HEK293T (cell line): ENCODE measurements around the gene C2CD3.

Experiments used
- CTCF ChIA-PET: fragments of 350-600 bp; formaldehyde crosslinking; extraction: SDS; loops from one replicate; lab custom pipeline; 2021; ENCODE audit warnings: antibody characterized with exemption, inconsistent platforms; lab: Yijun Ruan, JAX
- POLR2A ChIA-PET: fragments of 350-600 bp; formaldehyde crosslinking; extraction: SDS; loops from one replicate; lab custom pipeline; 2020; ENCODE audit warnings: antibody characterized with exemption, inconsistent platforms; lab: Yijun Ruan, JAX
- DNase-seq: peaks from one replicate; pipeline ENCODE4 v3.0.0; 2012; ENCODE audit warnings: mixed read lengths; ENCODE audit errors: extremely low spot score
- ARNT ChIP-seq: fragments of 450-650 bp; IDR thresholded peaks from 2 replicates; pipeline ENCODE4 v1.6.1; 2017; ENCODE audit warnings: mild to moderate bottlenecking
- BHLHE40 ChIP-seq: fragments of 450-650 bp; IDR thresholded peaks from 2 replicates; pipeline ENCODE4 v1.6.1; 2016; ENCODE audit warnings: mild to moderate bottlenecking, moderate library complexity, borderline replicate concordance
- CTBP1 ChIP-seq: fragments of 450-650 bp; IDR thresholded peaks from 2 replicates; pipeline ENCODE4 v1.6.1; 2016; ENCODE audit warnings: borderline replicate concordance
- ELF4 ChIP-seq: fragments of 450-650 bp; IDR thresholded peaks from 2 replicates; pipeline ENCODE4 v1.6.1; 2017; ENCODE audit warnings: antibody characterized with exemption
- FOXA1 ChIP-seq: fragments of 450-650 bp; IDR thresholded peaks from 2 replicates; pipeline ENCODE4 v1.6.1; 2016; ENCODE audit warnings: mild to moderate bottlenecking
- FOXK2 ChIP-seq: fragments of 450-650 bp; IDR thresholded peaks from 2 replicates; pipeline ENCODE4 v1.6.1; 2016; ENCODE audit warnings: mild to moderate bottlenecking
- FOXM1 ChIP-seq: fragments of 450-650 bp; IDR thresholded peaks from 2 replicates; pipeline ENCODE4 v1.6.1; 2017; ENCODE audit warnings: mild to moderate bottlenecking, borderline replicate concordance
- HDGF ChIP-seq: fragments of 450-650 bp; IDR thresholded peaks from 2 replicates; pipeline ENCODE4 v1.6.1; 2017; ENCODE audit warnings: antibody characterized with exemption, borderline replicate concordance
- L3MBTL2 ChIP-seq: fragments of 450-650 bp; conservative IDR thresholded peaks from 2 replicates; pipeline ENCODE4 v1.6.1; 2016; ENCODE audit warnings: mild to moderate bottlenecking
- LEF1 ChIP-seq: fragments of 450-650 bp; IDR thresholded peaks from 2 replicates; pipeline ENCODE4 v1.6.1; 2017; ENCODE audit warnings: mild to moderate bottlenecking, borderline replicate concordance
- NFRKB ChIP-seq: fragments of 450-650 bp; IDR thresholded peaks from 2 replicates; pipeline ENCODE4 v1.6.1; 2016; ENCODE audit warnings: mild to moderate bottlenecking, moderate library complexity
- PKNOX1 ChIP-seq: fragments of 450-650 bp; IDR thresholded peaks from 2 replicates; pipeline ENCODE4 v1.6.1; 2016
- SP1 ChIP-seq: fragments of 450-650 bp; IDR thresholded peaks from 2 replicates; pipeline ENCODE4 v1.6.1; 2017
- SUZ12 ChIP-seq: fragments of 450-650 bp; IDR thresholded peaks from 2 replicates; pipeline ENCODE4 v1.6.1; 2016; ENCODE audit warnings: mild to moderate bottlenecking
- TARDBP ChIP-seq: fragments of 450-650 bp; IDR thresholded peaks from 2 replicates; pipeline ENCODE4 v1.6.1; 2016
- ZNF384 ChIP-seq: fragments of 450-650 bp; IDR thresholded peaks from 2 replicates; pipeline ENCODE4 v1.6.1; 2016

The C2CD3 gene

DNA sequence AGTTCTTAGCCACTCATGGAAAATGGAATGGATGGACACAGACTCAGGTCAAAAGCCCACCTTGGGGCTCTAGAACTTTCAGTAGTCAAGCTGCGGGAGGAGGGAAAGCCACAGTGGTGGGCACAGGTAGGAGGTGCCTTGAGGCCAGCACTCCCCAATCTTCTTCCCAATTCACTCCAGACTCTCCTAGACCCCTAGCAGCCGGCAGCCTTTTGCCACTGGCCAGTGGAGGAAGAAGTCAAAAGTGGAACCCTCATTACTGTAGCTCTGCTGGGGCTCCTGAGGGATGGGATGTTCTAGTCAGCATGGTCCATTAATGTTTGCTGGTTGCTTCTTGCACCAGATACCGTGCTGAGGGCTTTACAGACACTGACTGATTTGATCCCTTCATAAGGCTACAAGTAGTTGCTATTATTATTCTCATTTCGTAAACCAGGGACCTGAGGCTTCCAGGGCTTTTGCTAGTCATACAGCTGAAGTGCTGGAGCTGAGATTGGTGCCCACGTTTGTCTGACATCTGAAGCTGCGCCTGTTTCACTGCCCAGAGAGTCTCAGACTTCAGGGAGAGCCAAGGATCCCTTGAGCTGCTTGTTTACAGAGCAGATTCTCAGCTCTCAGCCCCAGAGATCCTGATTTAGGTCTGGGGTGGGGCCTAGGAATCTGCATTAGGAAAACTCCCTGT lies 163.0 kb downstream of the C2CD3 start:
- TF ChIP-seq L3MBTL2 (no peak), CTBP1 (no peak)
- CTCF ChIA-PET, result interaction anchor here (0.6 kb wide), 1 partner anchor 382 kb away, joined by 3 read pairs; no protein-coding TSS in a partner anchor
- no peak for DNase-seq
- POLR2A ChIA-PET, result interaction anchor here (1.0 kb wide), 1 partner anchor 10 kb away, joined by 3 read pairs; no protein-coding TSS in a partner anchor

DNA sequence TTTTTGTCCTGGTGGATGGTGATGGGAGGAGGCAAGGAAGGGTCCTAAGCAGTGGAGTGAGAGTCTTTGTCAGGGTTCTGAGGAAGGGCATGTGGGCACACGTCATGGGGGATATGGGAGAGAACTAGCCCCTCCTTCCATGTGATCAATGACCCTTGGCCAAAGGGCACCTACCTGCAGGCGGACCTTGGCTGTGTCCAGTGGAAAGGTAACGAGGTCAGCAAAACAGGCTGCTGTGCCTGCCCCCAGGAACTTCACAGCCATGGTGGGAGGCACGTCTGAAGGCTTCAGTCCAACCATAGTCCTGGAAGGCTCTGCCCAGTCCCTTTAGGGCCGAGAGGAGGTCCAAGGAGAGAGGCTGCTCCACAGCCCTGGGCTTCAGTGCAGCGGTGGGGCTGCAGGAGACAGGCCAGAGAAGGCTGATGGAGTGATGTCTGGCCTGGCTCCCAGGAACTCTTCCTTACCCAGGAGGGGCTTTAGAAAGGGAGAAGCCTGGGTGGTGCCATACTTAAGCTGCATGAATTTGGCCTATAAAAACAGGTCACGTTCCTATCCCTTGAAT lies 164.0 kb downstream of the C2CD3 start:
- no peak for TF ChIP-seq ELF4
- no peak for TF ChIP-seq SUZ12
- no peak for TF ChIP-seq FOXK2
- no peak for TF ChIP-seq NFRKB
- TF ChIP-seq TARDBP, result no peak
- TF ChIP-seq L3MBTL2, result no peak
- no peak for TF ChIP-seq BHLHE40
- no peak for TF ChIP-seq PKNOX1
- TF ChIP-seq HDGF, result no peak
- POLR2A ChIA-PET, result no interaction called here
- DNase-seq, result no peak
- CTCF ChIA-PET, result interaction anchor here (0.6 kb wide), 1 partner anchor 381 kb away, joined by 3 read pairs; no protein-coding TSS in a partner anchor

DNA sequence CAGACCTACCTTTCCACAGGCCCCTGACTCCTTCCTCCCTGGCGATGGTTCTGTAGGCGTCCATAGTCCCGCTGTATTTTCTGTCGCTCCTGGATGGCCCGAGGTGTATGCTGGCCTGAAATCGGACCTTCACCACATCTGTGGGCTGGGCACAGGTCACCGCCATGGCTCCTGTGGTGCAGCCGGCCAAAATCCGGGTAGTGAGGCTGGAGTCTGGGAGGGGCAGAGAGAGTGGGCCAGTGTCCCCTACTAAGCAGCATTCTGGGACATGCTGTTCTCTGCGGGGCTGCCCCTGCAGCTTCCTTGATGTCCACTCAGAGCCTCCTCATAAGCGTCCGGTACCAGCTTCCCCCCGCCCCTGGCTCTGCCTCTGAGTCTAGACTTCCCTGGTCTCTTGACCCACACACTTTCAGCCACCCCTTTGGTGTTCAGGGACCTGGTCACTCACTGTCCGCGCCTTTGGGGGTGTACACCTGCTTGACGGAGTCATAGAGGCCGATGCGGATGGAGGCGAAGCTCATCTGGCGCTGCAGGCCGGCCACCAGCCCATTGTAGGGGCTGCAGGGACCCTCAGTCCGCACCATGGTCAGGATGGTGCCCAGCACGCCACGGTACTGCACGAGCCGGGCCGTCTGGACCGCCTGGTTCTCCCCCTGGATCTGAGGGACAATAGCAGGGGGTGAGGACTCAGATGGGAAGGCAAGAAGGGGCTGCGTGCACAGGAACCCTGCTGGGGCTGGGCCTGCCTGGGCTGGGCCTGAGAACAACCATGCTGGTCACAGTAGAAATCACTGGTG lies 164.9 kb downstream of the C2CD3 start:
- ChIA-PET CTCF (no interaction called here), POLR2A (no interaction called here)
- no peak for DNase-seq
- TF ChIP-seq CTBP1, result no peak
- no peak for TF ChIP-seq SP1
- TF ChIP-seq SUZ12, result no peak
- no peak for TF ChIP-seq L3MBTL2
- no peak for TF ChIP-seq TARDBP
- TF ChIP-seq BHLHE40, result no peak
- no peak for TF ChIP-seq FOXK2
- TF ChIP-seq ELF4, result no peak
- no peak for TF ChIP-seq ZNF384
- no peak for TF ChIP-seq ARNT
- no peak for TF ChIP-seq LEF1
- no peak for TF ChIP-seq FOXM1
- no peak for TF ChIP-seq NFRKB
- no peak for TF ChIP-seq PKNOX1
- TF ChIP-seq FOXA1, result no peak
- TF ChIP-seq HDGF, result no peak

DNA sequence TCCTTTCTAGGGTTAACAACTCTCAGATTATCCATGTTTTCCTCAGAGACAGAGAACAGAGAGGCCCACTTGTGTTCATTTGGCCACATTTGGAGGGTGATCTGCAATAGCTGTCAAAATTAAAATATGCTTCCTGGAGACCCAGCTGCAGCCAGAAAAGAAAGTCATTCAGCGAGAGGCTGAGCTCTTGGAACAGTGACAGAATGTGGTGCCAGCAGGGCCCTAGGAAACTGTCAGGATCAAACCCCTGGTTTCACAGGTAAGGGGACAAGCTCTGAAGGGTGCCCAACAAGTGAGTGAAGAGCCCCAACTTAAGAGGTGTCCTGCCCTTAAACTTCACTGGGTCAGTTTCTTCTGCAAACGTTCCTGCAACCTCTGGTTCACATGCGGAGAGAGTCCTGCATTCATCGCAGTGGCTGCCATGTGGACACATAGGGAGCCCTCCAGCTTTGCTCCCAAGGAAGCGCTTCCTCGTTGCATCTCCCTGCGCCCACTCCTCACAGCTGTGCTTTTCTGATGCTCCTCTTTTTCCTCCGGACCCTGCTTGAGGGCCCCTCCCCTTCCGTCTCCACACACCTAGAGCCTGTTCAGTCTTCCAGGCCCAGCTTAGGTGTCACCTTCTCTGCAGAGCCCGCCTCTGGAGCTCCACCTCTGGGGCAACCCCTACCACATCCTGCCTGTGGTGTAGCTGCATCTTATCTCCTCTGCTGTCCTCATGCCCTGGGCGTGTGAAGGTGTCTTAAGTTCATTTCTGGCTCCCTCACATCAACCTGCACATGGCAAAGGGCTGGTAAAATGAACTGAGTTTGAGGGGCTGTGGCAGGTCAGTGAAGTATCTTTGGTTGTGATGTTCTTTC lies 165.8 kb downstream of the C2CD3 start:
- TF ChIP-seq ZNF384 (no peak), NFRKB (no peak), TARDBP (no peak), ELF4 (no peak), LEF1 (no peak), HDGF (no peak), PKNOX1 (no peak)
- POLR2A ChIA-PET, result interaction anchor here (0.9 to 1.0 kb wide), 2 partner anchors 22 to 488 kb away, joined by 3 read pairs; partner anchors contain the start of gene UCP2
- CTCF ChIA-PET, result no interaction called here
- DNase-seq, result no peak

GRCh38 chr11:74004046-74004695 lies 166.6 kb downstream of the C2CD3 start:
- POLR2A ChIA-PET, result interaction anchor here (0.9 kb wide), 1 partner anchor 22 kb away, joined by 3 read pairs; the partner anchor contains the start of gene UCP2
- CTCF ChIA-PET, result no interaction called here
- no peak for DNase-seq
- TF ChIP-seq HDGF, result no peak
- TF ChIP-seq SP1, result no peak
- no peak for TF ChIP-seq FOXK2
- TF ChIP-seq PKNOX1, result no peak
- no peak for TF ChIP-seq SUZ12
- no peak for TF ChIP-seq CTBP1
- TF ChIP-seq BHLHE40, result no peak
- no peak for TF ChIP-seq ZNF384
- TF ChIP-seq L3MBTL2, result no peak
